Hepatocyte (in vitro differentiated cells): ENCODE measurements around the gene SPRN.

ENCODE experiments used
- EZH2 ChIP-seq: fragments of 200-600 bp; sonication (generic); IDR thresholded peaks from 2 replicates; pipeline ENCODE4 v1.6.1; 2016; ENCODE audit warnings: antibody characterized with exemption, mild to moderate bottlenecking, borderline replicate concordance
- EZH2phosphoT487 ChIP-seq: fragments of 200-600 bp; sonication (generic); IDR thresholded peaks from one replicate; pipeline ENCODE4 v1.6.1; 2018; ENCODE audit warnings: antibody characterized with exemption, mild to moderate bottlenecking, low read depth, moderate library complexity; ENCODE audit not compliant: unreplicated experiment, severe bottlenecking
- TF ChIP-seq, protein P1 (sequence below): fragments of 200-600 bp; sonication (generic); IDR thresholded peaks from 2 replicates; pipeline ENCODE4 v1.5.1; 2016; ENCODE audit warnings: antibody characterized with exemption, mild to moderate bottlenecking; ENCODE audit not compliant: poor library complexity

DNA sequence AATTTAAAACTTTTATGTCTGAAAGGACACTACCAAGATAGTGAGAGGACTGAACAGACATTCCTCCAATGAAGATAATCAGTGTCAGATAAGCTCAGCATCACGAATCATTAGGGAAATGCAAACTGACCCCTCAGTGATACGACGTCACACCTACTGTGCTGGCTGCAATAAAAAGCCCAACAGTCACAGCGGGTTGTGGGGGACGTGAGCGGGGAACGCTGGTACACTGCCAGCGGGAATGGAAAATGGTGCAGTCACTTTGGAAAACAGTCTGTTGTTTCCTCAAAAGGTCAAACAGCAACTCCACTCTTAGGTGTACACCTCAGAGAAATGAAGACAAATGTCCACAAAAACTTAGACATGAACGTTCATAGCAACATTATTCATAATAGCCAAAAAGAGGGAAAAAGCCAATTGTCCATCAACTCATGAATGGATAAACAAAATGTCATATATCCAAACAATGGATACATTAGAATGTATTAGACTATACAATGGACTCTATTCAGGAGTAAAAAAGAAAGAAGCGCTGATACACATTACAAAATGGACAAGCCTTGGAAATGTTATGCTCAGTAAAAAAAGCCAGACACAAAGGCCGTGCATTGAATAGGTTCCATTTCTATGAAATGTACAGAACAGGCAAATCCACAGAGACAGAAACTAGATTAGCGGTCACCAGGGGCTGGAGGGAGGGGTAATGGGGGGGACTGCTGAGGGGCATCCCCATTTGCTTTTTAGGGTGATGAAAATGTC lies 48.9 kb downstream of the SPRN start:
- TF ChIP-seq, protein P1, sequence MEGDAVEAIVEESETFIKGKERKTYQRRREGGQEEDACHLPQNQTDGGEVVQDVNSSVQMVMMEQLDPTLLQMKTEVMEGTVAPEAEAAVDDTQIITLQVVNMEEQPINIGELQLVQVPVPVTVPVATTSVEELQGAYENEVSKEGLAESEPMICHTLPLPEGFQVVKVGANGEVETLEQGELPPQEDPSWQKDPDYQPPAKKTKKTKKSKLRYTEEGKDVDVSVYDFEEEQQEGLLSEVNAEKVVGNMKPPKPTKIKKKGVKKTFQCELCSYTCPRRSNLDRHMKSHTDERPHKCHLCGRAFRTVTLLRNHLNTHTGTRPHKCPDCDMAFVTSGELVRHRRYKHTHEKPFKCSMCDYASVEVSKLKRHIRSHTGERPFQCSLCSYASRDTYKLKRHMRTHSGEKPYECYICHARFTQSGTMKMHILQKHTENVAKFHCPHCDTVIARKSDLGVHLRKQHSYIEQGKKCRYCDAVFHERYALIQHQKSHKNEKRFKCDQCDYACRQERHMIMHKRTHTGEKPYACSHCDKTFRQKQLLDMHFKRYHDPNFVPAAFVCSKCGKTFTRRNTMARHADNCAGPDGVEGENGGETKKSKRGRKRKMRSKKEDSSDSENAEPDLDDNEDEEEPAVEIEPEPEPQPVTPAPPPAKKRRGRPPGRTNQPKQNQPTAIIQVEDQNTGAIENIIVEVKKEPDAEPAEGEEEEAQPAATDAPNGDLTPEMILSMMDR = no peak
- TF ChIP-seq EZH2 (no peak), EZH2phosphoT487 (no peak)
